ENCODE results near the gene USH2A. TPM values are rescaled to one million over a fixed set of nuclear protein-coding genes. Genes with fewer than 3 reads are reported as not detected.

The USH2A gene
- total RNA-seq, 1 experiment from 2014 or later = not detected

GRCh38 chr1:216193839-216194443, 229.3 kb downstream of the USH2A start:
- POLR2A ChIA-PET = no interaction called here
- Histone ChIP-seq H2AFZ (ENCODE audit: low read depth, low read length, poor library complexity, severe bottlenecking) (no peak overlapping the region), H3K9me2 (ENCODE audit: insufficient read depth) (no peaks in the 10 kb centered on the region), H3K9me3 (ENCODE audit: control insufficient read depth in 1 of 2, insufficient read depth in 1 of 2, low read depth in 1 of 2, low read length in 2 of 2) (peaks cover 0 to 3% of the 10 kb centered on the region in 2 experiments; a peak in 1 of 4 replicates), H4K20me1 (ENCODE audit: insufficient read depth) (no peaks in the 10 kb centered on the region), H3K4me3 (replicated peaks in 1 of 2; ENCODE audit: low read depth in 1 of 2, low read length in 2 of 2) (no peak overlapping the region), H3K27me3 (ENCODE audit: insufficient read depth, low read length) (no peaks in the 10 kb centered on the region), H3K4me2 (ENCODE audit: low read length) (no peak overlapping the region), H3K27ac (ENCODE audit: low read depth, low read length) (no peak overlapping the region), H3K79me2 (ENCODE audit: insufficient read depth, low read length) (no peaks in the 10 kb centered on the region), H3K4me1 (ENCODE audit: control insufficient read depth in 1 of 2, insufficient read depth in 2 of 2, low read length in 2 of 2) (no peaks in the 10 kb centered on the region), H3K9ac (ENCODE audit: low read length) (no peak overlapping the region), H3K36me3 (ENCODE audit: control insufficient read depth in 1 of 2, insufficient read depth in 2 of 2, low read length in 2 of 2) (no peaks in the 10 kb centered on the region)
- intact Hi-C loops (cut with micrococcal nuclease) = no loop called here
- no TSS peak for BruUV-seq (replicated peaks)
- RAD21 ChIA-PET (ENCODE audit: low non-redundant PET in 1 of 2, low total read pairs in 2 of 2, uncharacterized antibody in 2 of 2, unreplicated experiment in 2 of 2) = no interaction called here
- CTCF ChIA-PET = no interaction called here
- ATAC-seq = no peak
- no peak for TF ChIP-seq EZH2 (IDR thresholded peaks at IDR 0.05)
- no peak for TF ChIP-seq TCF7L2 (IDR thresholded peaks at IDR 0.05; ENCODE audit: borderline replicate concordance, extremely low read depth, insufficient read depth, insufficient read length)
- TF ChIP-seq SP1 (IDR thresholded peaks at IDR 0.05; ENCODE audit: low read depth) = no peak
- no peak for TF ChIP-seq ZNF274 (IDR thresholded peaks at IDR 0.05; ENCODE audit: low read depth, low read length)
- no peak for TF ChIP-seq ATF3 (IDR thresholded peaks at IDR 0.05)
- no peak for TF ChIP-seq EGR1 (IDR thresholded peaks at IDR 0.05; ENCODE audit: low read depth)
- no peak for DNase-seq (ENCODE audit: low read depth, low spot score)

GRCh38 chr1:216190438-216190837, 232.8 kb downstream of the USH2A start:
- TF ChIP-seq SRF (IDR thresholded peaks at IDR 0.05; ENCODE audit: low read depth) (no peak), CTCF (IDR thresholded peaks at IDR 0.05 in 2 of 3, conservative IDR thresholded peaks at IDR 0.05 in 1 of 3; ENCODE audit: borderline replicate concordance in 1 of 3, insufficient read depth in 1 of 3, low read depth in 2 of 3, low read length in 2 of 3) (no peak), RAD21 (IDR thresholded peaks at IDR 0.05; ENCODE audit: low read depth) (no peak), TCF7L2 (IDR thresholded peaks at IDR 0.05; ENCODE audit: borderline replicate concordance, extremely low read depth, insufficient read depth, insufficient read length) (no peak), CEBPB (IDR thresholded peaks at IDR 0.05; ENCODE audit: low read depth) (no peak), MAX (IDR thresholded peaks at IDR 0.05) (no peak), ELF1 (IDR thresholded peaks at IDR 0.05; ENCODE audit: borderline replicate concordance, low read depth) (no peak), POLR2AphosphoS5 (IDR thresholded peaks at IDR 0.05; ENCODE audit: low read depth, low read length) (no peak), ATF3 (IDR thresholded peaks at IDR 0.05) (no peak), POLR2A (IDR thresholded peaks at IDR 0.05; ENCODE audit: borderline replicate concordance, extremely low read depth, insufficient read depth, insufficient read length) (no peak), EZH2 (IDR thresholded peaks at IDR 0.05) (no peak)
- H3K4me1 ChIP-seq (ENCODE audit: control insufficient read depth in 1 of 2, insufficient read depth in 2 of 2, low read length in 2 of 2) = no peaks in the 10 kb centered on the region
- no peak overlapping the region for H3K9ac ChIP-seq (ENCODE audit: low read length)
- H3K9me3 ChIP-seq (ENCODE audit: control insufficient read depth in 1 of 2, insufficient read depth in 1 of 2, low read depth in 1 of 2, low read length in 2 of 2) = peaks cover 0 to 3% of the 10 kb centered on the region in 2 experiments; a peak in 1 of 4 replicates
- CTCF ChIA-PET = no interaction called here
- H3K27me3 ChIP-seq (ENCODE audit: insufficient read depth, low read length) = no peaks in the 10 kb centered on the region
- no TSS peak for BruUV-seq (replicated peaks)
- intact Hi-C loops (cut with micrococcal nuclease) = no loop called here
- POLR2A ChIA-PET = no interaction called here
- DNase-seq (ENCODE audit: low read depth, low spot score) (no peak), ATAC-seq (no peak)
- H3K79me2 ChIP-seq (ENCODE audit: insufficient read depth, low read length) = no peaks in the 10 kb centered on the region
- H3K4me3 ChIP-seq (replicated peaks in 1 of 2; ENCODE audit: low read depth in 1 of 2, low read length in 2 of 2) = no peak overlapping the region
- no peak overlapping the region for H2AFZ ChIP-seq (ENCODE audit: low read depth, low read length, poor library complexity, severe bottlenecking)
- H4K20me1 ChIP-seq (ENCODE audit: insufficient read depth) = no peaks in the 10 kb centered on the region
- H3K9me2 ChIP-seq (ENCODE audit: insufficient read depth) = no peaks in the 10 kb centered on the region
- H3K4me2 ChIP-seq (ENCODE audit: low read length) = no peak overlapping the region
- H3K27ac ChIP-seq (ENCODE audit: low read depth, low read length) = no peak overlapping the region
- H3K36me3 ChIP-seq (ENCODE audit: control insufficient read depth in 1 of 2, insufficient read depth in 2 of 2, low read length in 2 of 2) = no peaks in the 10 kb centered on the region
- RAD21 ChIA-PET (ENCODE audit: low non-redundant PET in 1 of 2, low total read pairs in 2 of 2, uncharacterized antibody in 2 of 2, unreplicated experiment in 2 of 2) = no interaction called here

Data from HCT116 (cell line).